Measurements from ENCODE around the gene SGCD. TPM values are rescaled to one million over a fixed set of nuclear protein-coding genes. Genes with fewer than 3 reads are reported as not detected.

The SGCD gene
- total RNA-seq, 4 donors from 2014 or later = 12.4 to 17.8 (median 13.4) TPM

- 53 to 60% methylated on average over 3 of the region's 3 CpGs for WGBS, 2 donors
- no peak overlapping the region for H3K27ac ChIP-seq
- no peak overlapping the region for H3K4me3 ChIP-seq
- TF ChIP-seq POLR2A (IDR thresholded peaks at IDR 0.05) (no peak), CTCF (IDR thresholded peaks at IDR 0.05) (no peak), EP300 (IDR thresholded peaks at IDR 0.05) (no peak)
- peaks cover 0 to 7% (median 0%) of the 10 kb centered on the region in 4 donors for H3K4me1 ChIP-seq
- H3K9me3 ChIP-seq = no peaks in the 10 kb centered on the region
- no peaks in the 10 kb centered on the region for H3K27me3 ChIP-seq
- DNase-seq (ENCODE audit: low spot score in 2 of 2) = no peak
- no peaks in the 10 kb centered on the region for H3K36me3 ChIP-seq
Measured at GRCh38 chr5:156380848-156381247, 53.9 kb downstream of the SGCD start.

GRCh38 chr5:156383510-156384265 lies 56.7 kb downstream of the SGCD start:
- Histone ChIP-seq H3K36me3 (no peaks in the 10 kb centered on the region), H3K9me3 (no peaks in the 10 kb centered on the region), H3K27me3 (no peaks in the 10 kb centered on the region), H3K4me1 (peaks cover 0 to 7% (median 0%) of the 10 kb centered on the region in 4 donors), H3K4me3 (no peak overlapping the region), H3K27ac (no peak overlapping the region)
- 74 to 79% methylated on average over 5 of the region's 5 CpGs for WGBS, 2 donors
- DNase-seq (ENCODE audit: low spot score in 2 of 2) = no peak
- TF ChIP-seq CTCF (IDR thresholded peaks at IDR 0.05) (no peak), POLR2A (IDR thresholded peaks at IDR 0.05) (no peak), EP300 (IDR thresholded peaks at IDR 0.05) (no peak)

GRCh38 chr5:156385416-156385815 lies 58.5 kb downstream of the SGCD start:
- DNase-seq (ENCODE audit: low spot score in 2 of 2) = no peak
- no peak overlapping the region for H3K27ac ChIP-seq
- 68 to 82% methylated on average over 3 of the region's 3 CpGs for WGBS, 2 donors
- peaks cover 0 to 7% (median 0%) of the 10 kb centered on the region in 4 donors for H3K4me1 ChIP-seq
- no peaks in the 10 kb centered on the region for H3K36me3 ChIP-seq
- TF ChIP-seq EP300 (IDR thresholded peaks at IDR 0.05) (no peak), POLR2A (IDR thresholded peaks at IDR 0.05) (no peak), CTCF (IDR thresholded peaks at IDR 0.05) (no peak)
- H3K9me3 ChIP-seq = no peaks in the 10 kb centered on the region
- H3K27me3 ChIP-seq = no peaks in the 10 kb centered on the region
- no peak overlapping the region for H3K4me3 ChIP-seq

- no peaks in the 10 kb centered on the region for H3K36me3 ChIP-seq
- TF ChIP-seq EP300 (IDR thresholded peaks at IDR 0.05) (no peak), CTCF (IDR thresholded peaks at IDR 0.05) (no peak), POLR2A (IDR thresholded peaks at IDR 0.05) (no peak)
- DNase-seq (ENCODE audit: low spot score in 2 of 2) = no peak
- 38 to 45% methylated on average over 4 of the region's 4 CpGs for WGBS, 2 donors
- no peak overlapping the region for H3K4me3 ChIP-seq
- H3K4me1 ChIP-seq = no peaks in the 10 kb centered on the region
- H3K27ac ChIP-seq = no peak overlapping the region
- no peaks in the 10 kb centered on the region for H3K27me3 ChIP-seq
- H3K9me3 ChIP-seq = no peaks in the 10 kb centered on the region
Measured at GRCh38 chr5:156386976-156387375, 60.0 kb downstream of the SGCD start.

GRCh38 chr5:156387391-156387790 lies 60.4 kb downstream of the SGCD start:
- no peak overlapping the region for H3K27ac ChIP-seq
- H3K36me3 ChIP-seq = no peaks in the 10 kb centered on the region
- no peak for DNase-seq (ENCODE audit: low spot score in 2 of 2)

More at GRCh38 chr5:156387391-156387790, 60.4 kb downstream of the SGCD start:
- Histone ChIP-seq H3K27me3 (no peaks in the 10 kb centered on the region), H3K9me3 (no peaks in the 10 kb centered on the region), H3K4me1 (no peaks in the 10 kb centered on the region), H3K4me3 (no peak overlapping the region)
- no peak for TF ChIP-seq CTCF (IDR thresholded peaks at IDR 0.05)
- no peak for TF ChIP-seq POLR2A (IDR thresholded peaks at IDR 0.05)
- no peak for TF ChIP-seq EP300 (IDR thresholded peaks at IDR 0.05)
